Measurements from ENCODE around the gene HIC1. TPM values are rescaled to one million over a fixed set of nuclear protein-coding genes. Genes with fewer than 3 reads are reported as not detected.

The HIC1 gene
- total RNA-seq, 4 donors from 2014 or later: 9.1 to 32.5 (median 14.7) TPM

DNA sequence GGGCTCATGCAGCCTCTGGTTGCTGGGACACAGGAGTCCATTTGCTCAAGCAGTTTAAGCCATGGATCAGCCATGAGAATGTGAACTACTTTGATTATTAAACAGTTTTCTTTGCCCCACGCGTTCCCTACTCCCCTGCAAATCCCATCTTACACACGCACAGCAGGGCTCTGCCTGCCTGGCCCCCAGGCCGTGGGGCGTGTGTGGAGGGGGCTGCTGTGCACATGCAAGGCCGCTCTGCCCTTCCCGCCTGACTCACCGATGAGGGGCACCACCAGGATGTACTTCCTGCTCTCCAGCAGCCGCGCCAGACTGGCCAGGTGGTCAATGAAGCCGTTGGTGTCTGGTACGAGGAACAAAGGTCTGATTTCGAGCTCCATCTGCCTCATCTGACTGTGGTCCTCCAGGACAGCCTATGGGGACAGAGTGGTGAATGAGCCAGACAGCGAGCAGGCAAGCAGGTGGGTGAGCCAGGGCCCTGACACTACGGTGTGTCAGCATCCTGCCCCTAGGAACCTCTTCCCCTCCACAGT, 13.7 kb downstream of the HIC1 start:
- H3K9me3 ChIP-seq: no peaks in the 10 kb centered on the region
- peak overlapping the region; percentile 77 to 92 (median 90) for H3K27ac ChIP-seq
- H3K27me3 ChIP-seq: no peaks in the 10 kb centered on the region
- intact Hi-C loops (cut with DNase I; ENCODE audit: low total_unique reads): no loop called here
- H3K4me3 ChIP-seq: no peak overlapping the region
- peaks cover 23 to 69% (median 43%) of the 10 kb centered on the region in 4 donors for H3K4me1 ChIP-seq
- TF ChIP-seq POLR2A (IDR thresholded peaks at IDR 0.05) (no peak), EP300 (IDR thresholded peaks at IDR 0.05; ENCODE audit: low read depth) (no peak), POLR2AphosphoS5 (IDR thresholded peaks at IDR 0.05) (no peak)
- TF ChIP-seq, protein P1, sequence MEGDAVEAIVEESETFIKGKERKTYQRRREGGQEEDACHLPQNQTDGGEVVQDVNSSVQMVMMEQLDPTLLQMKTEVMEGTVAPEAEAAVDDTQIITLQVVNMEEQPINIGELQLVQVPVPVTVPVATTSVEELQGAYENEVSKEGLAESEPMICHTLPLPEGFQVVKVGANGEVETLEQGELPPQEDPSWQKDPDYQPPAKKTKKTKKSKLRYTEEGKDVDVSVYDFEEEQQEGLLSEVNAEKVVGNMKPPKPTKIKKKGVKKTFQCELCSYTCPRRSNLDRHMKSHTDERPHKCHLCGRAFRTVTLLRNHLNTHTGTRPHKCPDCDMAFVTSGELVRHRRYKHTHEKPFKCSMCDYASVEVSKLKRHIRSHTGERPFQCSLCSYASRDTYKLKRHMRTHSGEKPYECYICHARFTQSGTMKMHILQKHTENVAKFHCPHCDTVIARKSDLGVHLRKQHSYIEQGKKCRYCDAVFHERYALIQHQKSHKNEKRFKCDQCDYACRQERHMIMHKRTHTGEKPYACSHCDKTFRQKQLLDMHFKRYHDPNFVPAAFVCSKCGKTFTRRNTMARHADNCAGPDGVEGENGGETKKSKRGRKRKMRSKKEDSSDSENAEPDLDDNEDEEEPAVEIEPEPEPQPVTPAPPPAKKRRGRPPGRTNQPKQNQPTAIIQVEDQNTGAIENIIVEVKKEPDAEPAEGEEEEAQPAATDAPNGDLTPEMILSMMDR (IDR thresholded peaks at IDR 0.05): no peak
- peaks cover 0 to 10% (median 0%) of the 10 kb centered on the region in 4 donors for H3K36me3 ChIP-seq
- DNase-seq: no peak
- 65% methylated on average over 15 of the region's 15 CpGs; no CpG with 5 or more reads in 1 of the 2 donors for WGBS, 2 donors (ENCODE audit: low coverage in 1 of 2)
- in situ Hi-C loops (cut with MboI; ENCODE audit: low pct_ligation_motif_present in 1 of 4, low pct_unique_long_range_greater_than_20kb in 1 of 4, low sequenced_read_pairs in 3 of 4): loop anchor here (5.0 to 25.0 kb wide), 3 partner anchors 94 to 176 kb away; no protein-coding TSS in a partner anchor

GRCh38 chr17:2070241-2071023, 15.5 kb downstream of the HIC1 start:
- Histone ChIP-seq H3K4me1 (peaks cover 12 to 54% (median 28%) of the 10 kb centered on the region in 4 donors), H3K4me3 (no peak overlapping the region), H3K36me3 (no peaks in the 10 kb centered on the region), H3K9me3 (no peaks in the 10 kb centered on the region), H3K27ac (peak overlapping the region; percentile 70 to 92 (median 78)), H3K27me3 (no peaks in the 10 kb centered on the region)
- no peak for DNase-seq
- TF ChIP-seq, protein P1 (IDR thresholded peaks at IDR 0.05): no peak
- TF ChIP-seq EP300 (IDR thresholded peaks at IDR 0.05; ENCODE audit: low read depth) (no peak), POLR2AphosphoS5 (IDR thresholded peaks at IDR 0.05) (no peak), POLR2A (IDR thresholded peaks at IDR 0.05) (no peak)
- intact Hi-C loops (cut with DNase I; ENCODE audit: low total_unique reads) (no loop called here), in situ Hi-C loops (cut with MboI; ENCODE audit: low pct_ligation_motif_present in 1 of 4, low pct_unique_long_range_greater_than_20kb in 1 of 4, low sequenced_read_pairs in 3 of 4) (loop anchor here in 1 of 4 donors (25.0 kb wide), 1 partner anchor 92 kb away; no protein-coding TSS in a partner anchor)
- WGBS, 2 donors (ENCODE audit: low coverage in 1 of 2): 45 to 59% methylated on average over 4 to 12 of the region's 13 CpGs

DNA sequence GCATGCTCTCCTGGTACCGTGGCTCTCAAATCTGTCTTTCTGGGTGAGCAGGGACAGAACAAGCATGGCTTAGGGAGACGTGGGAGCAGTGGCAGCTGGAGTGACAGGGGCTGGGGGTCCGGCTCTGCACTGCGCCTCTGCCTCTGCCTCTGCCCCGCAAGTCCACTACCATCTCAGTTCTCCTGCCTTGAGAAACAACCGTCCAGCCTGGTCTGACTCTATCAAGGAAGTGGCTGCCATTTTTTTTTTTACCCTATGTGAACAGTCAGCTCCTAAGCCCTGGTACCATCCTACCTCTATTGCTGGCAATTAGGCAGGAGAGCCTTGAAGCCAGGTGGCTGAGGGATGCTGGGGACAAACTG, 16.1 kb downstream of the HIC1 start:
- in situ Hi-C loops (cut with MboI; ENCODE audit: low pct_ligation_motif_present in 1 of 4, low pct_unique_long_range_greater_than_20kb in 1 of 4, low sequenced_read_pairs in 3 of 4) (loop anchor here in 1 of 4 donors (25.0 kb wide), 1 partner anchor 91 kb away; no protein-coding TSS in a partner anchor), intact Hi-C loops (cut with DNase I; ENCODE audit: low total_unique reads) (no loop called here)
- no peaks in the 10 kb centered on the region for H3K36me3 ChIP-seq
- 60 to 86% methylated on average over 1 to 6 of the region's 6 CpGs for WGBS, 2 donors (ENCODE audit: low coverage in 1 of 2)
- H3K27ac ChIP-seq: peak overlapping the region; percentile 70 to 92 (median 78)
- no peaks in the 10 kb centered on the region for H3K9me3 ChIP-seq
- no peak overlapping the region for H3K4me3 ChIP-seq
- H3K4me1 ChIP-seq: peaks cover 12 to 54% (median 32%) of the 10 kb centered on the region in 4 donors
- TF ChIP-seq, protein P1 (IDR thresholded peaks at IDR 0.05): no peak
- TF ChIP-seq EP300 (IDR thresholded peaks at IDR 0.05; ENCODE audit: low read depth): no peak
- TF ChIP-seq POLR2AphosphoS5 (IDR thresholded peaks at IDR 0.05): no peak
- no peak for TF ChIP-seq POLR2A (IDR thresholded peaks at IDR 0.05)
- H3K27me3 ChIP-seq: no peaks in the 10 kb centered on the region
- DNase-seq: no peak
